HG03439 (cell line): ENCODE measurements around the gene CYTH3.
"Not testable (repeated sequence)": the region's sequence is repeated elsewhere in the genome, so short reads cannot be mapped to it uniquely, and the experiment has no call there.

ENCODE experiments used
- ATAC-seq: cut with Tn5 transposase; IDR thresholded peaks from one replicate; pipeline ENCODE4 v1.9.1; 2021; ENCODE audit warnings: mild to moderate bottlenecking, moderate library complexity; ENCODE audit not compliant: unreplicated experiment

Gene CYTH3

GRCh38 chr7:6198689-6199595 is 73.5 kb downstream of the CYTH3 start:
- ATAC-seq: no peak

GRCh38 chr7:6197801-6198551 is 74.4 kb downstream of the CYTH3 start:
- no peak for ATAC-seq

DNA sequence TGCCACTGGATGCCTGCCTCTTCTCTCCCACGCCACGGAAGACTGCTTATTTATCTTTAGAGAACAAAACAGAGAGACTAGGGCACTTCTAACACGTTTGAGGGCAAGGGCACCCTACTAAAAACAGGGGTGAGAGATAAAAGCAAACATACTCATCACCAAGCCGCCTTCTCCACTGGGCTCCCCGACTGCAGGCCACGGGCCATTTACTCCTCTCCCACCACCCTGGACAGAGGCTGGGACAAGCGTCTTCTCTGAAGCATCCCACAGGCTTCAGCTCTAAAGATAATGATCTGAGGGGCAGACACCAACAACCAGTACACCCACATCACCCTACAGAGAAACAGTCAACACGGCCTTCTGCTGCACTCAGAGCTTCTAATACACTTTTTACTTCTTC is 78.7 kb downstream of the CYTH3 start:
- no peak for ATAC-seq

DNA sequence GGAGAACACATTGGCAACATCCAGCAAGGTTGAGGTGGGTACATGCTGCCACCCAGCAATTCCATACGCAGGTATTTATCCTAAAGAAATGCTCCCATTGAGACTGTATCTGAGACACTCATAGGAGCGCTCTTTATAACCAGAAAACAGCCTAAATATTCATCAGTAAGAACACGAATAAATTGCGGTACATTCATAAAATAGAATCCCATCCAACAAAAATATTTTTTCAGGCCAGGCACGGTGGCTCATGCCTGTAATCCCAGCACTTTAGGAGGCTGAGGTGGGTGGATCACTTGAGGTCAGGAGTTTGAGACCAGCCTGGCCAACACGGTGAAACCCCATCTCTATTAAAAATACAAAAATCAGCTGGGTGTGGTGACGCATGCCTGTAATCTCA is 81.9 kb downstream of the CYTH3 start:
- ATAC-seq: not testable (repeated sequence)

GRCh38 chr7:6188389-6188788 is 84.0 kb downstream of the CYTH3 start:
- ATAC-seq: no peak

DNA sequence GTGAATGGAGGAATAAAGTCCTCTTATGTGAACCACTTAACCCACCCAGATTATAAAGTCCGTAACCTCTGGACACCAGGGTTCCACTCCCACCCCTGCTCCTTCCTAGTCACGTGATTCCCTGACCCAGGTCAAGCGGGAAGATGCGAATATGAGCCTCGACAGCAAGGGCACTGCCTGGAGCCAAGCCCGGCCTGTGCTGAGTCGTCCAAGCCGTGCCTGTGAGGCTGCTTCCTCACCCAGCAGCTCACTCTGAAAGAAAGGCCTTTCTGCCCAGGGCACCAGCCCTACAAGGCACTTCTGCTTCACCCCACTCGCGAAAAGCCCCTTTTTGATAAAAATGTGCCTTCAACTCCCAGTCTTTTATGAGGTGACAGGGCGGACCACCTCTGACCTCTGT is 85.8 kb downstream of the CYTH3 start:
- ATAC-seq: no peak

- ATAC-seq: no peak
Measured at GRCh38 chr7:6182993-6183392, 89.4 kb downstream of the CYTH3 start.

DNA sequence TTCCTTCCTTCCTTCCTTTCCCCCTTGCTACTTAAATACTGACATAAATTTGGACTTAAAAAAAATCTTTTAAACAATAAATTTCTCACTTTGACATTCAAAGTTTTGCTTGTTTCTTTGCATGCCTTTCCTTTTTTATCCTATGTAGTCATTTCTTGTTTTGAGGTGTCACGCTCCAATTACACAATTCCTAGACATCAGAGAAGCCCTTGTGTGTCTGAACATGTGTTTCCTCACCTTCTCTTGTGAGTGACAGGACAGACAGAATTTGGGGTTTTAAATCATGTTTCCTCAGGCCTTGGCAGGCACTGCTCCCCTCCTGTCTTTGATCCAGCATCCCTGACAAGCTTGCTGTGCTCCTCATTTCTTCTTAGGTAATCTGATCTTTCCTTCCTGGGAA is 91.3 kb downstream of the CYTH3 start:
- ATAC-seq: no peak

- ATAC-seq: no peak
Measured at GRCh38 chr7:6180344-6180725, 92.1 kb downstream of the CYTH3 start.

DNA sequence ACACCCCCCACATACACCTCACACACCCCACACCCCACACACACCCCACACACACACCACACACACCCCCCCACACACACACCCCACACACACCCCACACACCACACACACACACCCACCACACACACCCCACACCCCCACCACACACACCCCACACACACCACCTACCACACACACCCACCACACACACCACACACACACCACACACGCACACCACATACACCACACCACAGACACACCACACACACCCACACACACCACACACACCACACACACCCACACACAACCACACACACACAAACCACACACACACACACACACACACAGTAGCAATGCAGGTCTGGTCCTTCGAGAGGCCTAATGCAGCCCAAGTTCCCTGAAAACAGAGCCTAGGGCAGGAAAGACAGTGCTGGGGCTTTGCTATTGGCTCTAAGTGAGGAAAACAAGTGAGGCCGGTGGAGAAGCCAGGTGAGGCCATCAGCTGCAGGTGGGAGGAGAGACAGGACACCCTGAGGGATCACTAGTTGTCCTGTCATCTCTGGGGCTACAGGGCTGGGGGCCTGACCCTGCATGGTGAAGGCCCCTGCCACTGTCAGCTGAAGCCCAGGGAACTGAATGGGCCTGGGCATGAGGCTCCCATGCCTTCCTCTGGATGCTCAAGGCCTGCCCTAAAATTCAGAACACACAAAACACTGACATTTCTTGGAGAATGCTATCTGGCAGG is 92.6 kb downstream of the CYTH3 start:
- ATAC-seq: no peak

GRCh38 chr7:6178298-6179029 is 94.0 kb downstream of the CYTH3 start:
- ATAC-seq: no peak

GRCh38 chr7:6175645-6176044 is 96.8 kb downstream of the CYTH3 start:
- ATAC-seq: no peak

DNA sequence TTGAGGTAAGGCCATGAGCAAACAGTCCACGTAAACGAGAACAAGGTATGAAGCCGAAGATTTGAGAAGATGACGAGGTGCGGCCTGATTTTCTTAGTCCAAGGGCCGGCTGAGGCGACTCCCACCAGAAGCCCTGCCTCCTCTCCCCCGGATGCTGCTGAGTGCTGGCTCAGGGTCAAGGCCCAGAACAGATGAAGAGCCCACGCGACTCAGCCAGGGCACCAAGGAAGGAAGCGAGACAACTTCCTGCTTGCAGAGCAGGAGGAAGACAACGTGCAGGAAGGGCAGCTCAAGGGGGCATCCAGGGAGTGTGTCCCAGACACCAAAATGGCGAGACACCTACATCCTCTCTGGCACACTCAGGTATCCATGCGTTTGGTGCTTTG is 99.5 kb downstream of the CYTH3 start:
- ATAC-seq: no peak

DNA sequence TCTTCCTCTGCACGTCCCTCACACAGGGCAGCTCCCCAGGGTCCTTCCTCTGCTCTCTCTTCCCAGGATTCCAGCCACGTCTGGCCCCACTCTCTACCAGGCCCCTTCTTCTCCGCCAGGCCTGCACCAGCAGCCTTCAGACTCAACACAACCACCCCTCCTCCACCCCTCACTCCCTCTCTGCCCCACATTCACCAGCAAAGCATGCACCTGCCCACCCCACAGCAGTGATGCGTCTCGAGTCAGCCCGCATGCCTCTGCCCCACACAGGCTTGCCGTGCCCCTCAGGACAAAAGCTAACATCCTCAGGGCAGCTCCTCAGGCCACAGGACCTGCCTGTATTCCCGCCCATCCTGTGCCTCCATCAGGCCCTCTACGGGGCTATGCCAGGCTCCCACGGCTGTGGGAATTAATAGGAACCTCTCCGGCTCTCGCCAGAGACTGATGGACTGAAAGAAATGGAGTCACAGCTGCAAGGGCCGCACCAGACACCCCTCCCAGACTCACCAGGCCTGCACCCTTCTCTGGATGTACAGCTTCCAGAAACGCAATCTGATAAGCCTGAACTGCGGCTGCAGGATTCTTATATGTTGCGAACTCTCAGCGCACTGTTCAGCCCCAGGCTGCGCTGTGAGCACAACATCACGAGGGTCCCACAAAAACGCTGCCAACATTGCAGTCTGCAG is 100.1 kb downstream of the CYTH3 start:
- ATAC-seq: no peak

GRCh38 chr7:6171532-6172223 is 100.7 kb downstream of the CYTH3 start:
- no peak for ATAC-seq

- no peak for ATAC-seq
Measured at GRCh38 chr7:6170571-6171531, 101.6 kb downstream of the CYTH3 start.

- ATAC-seq: no peak
Measured at GRCh38 chr7:6169805-6170520, 102.5 kb downstream of the CYTH3 start.

- ATAC-seq: no peak
Measured at GRCh38 chr7:6168477-6168868, 104.0 kb downstream of the CYTH3 start.
